Measurements from ENCODE around the gene FN1.

Gene FN1

DNA sequence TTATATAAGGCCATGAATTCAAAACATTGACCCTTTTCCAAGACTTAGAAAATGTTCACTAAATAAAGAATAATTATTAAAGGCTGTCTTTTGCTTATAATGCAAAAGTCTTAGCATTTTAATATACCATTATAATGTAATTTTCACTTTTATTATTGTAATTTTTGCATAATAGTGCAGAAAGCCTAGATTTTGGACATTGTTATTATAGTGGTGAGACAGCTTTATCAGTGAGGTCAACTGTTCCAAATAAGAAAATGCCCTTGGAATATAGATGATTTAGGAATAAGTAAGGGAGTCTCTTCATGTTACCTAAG lies 67.4 kb downstream of the FN1 start:
- Histone ChIP-seq H3K4me1 (ENCODE audit: insufficient read depth, low read length) (no peaks in the 10 kb centered on the region), H3K27me3 (ENCODE audit: insufficient read depth, low read length, poor library complexity) (no peaks in the 10 kb centered on the region), H3K4me3 (ENCODE audit: low read depth in 1 of 2, low read length in 2 of 2) (no peak overlapping the region), H3K9me3 (ENCODE audit: insufficient read depth, low read length, severe bottlenecking) (no peaks in the 10 kb centered on the region), H3K27ac (ENCODE audit: low read length) (no peak overlapping the region), H3K9ac (ENCODE audit: low read depth, low read length) (no peak overlapping the region), H4K20me1 (ENCODE audit: insufficient read depth, low read length) (no peaks in the 10 kb centered on the region), H3K79me2 (ENCODE audit: insufficient read depth, low read length) (no peaks in the 10 kb centered on the region), H3K4me2 (ENCODE audit: insufficient read depth, low read length) (no peak overlapping the region), H3K36me3 (ENCODE audit: insufficient read depth, low read length) (no peaks in the 10 kb centered on the region; the same call in 1 of the 2 replicates), H2AFZ (ENCODE audit: low read depth, low read length) (no peak overlapping the region)
- DNase-seq = no peak
- TF ChIP-seq, protein P1, sequence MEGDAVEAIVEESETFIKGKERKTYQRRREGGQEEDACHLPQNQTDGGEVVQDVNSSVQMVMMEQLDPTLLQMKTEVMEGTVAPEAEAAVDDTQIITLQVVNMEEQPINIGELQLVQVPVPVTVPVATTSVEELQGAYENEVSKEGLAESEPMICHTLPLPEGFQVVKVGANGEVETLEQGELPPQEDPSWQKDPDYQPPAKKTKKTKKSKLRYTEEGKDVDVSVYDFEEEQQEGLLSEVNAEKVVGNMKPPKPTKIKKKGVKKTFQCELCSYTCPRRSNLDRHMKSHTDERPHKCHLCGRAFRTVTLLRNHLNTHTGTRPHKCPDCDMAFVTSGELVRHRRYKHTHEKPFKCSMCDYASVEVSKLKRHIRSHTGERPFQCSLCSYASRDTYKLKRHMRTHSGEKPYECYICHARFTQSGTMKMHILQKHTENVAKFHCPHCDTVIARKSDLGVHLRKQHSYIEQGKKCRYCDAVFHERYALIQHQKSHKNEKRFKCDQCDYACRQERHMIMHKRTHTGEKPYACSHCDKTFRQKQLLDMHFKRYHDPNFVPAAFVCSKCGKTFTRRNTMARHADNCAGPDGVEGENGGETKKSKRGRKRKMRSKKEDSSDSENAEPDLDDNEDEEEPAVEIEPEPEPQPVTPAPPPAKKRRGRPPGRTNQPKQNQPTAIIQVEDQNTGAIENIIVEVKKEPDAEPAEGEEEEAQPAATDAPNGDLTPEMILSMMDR (IDR thresholded peaks at IDR 0.05; ENCODE audit: borderline replicate concordance, extremely low read depth, low read length, poor library complexity, severe bottlenecking) = no peak
- TF ChIP-seq EZH2 (IDR thresholded peaks at IDR 0.05; ENCODE audit: borderline replicate concordance, low read depth, low read length, severe bottlenecking) = no peak
- ATAC-seq (ENCODE audit: insufficient read depth, low read depth) = no peak

DNA sequence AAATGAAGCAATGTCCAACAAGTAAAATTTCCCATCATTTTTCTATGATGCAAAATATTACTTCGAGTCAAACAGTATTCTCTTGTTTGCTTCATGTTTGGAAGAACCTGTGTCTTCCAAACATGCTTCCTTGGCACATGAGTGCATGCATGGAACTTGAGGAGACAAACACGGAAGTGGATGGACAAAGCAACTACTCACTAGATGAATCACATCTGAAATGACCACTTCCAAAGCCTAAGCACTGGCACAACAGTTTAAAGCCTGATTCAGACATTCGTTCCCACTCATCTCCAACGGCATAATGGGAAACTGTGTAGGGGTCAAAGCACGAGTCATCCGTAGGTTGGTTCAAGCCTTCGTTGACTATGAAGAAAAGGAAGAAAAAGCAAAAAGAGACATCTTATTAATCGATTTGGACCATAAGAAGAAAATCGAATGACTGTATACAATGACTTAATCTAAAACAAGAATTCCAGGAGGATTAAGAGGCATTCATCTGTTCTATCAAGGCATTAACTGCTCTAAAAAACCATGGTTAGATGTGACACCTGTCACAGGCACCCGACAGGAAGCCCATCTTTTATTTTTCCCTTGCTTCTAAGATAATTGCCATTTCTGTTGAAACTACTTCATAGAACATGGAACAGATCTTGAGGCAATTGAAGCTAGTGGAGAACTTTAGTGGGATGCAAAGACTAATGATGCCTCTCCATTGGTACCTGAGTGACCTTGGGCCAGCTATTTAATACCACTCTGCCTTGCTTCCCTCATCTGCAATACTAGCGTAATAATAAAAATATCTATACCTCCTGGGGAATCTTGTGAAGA lies 68.0 kb downstream of the FN1 start:
- Histone ChIP-seq H3K4me3 (ENCODE audit: low read depth in 1 of 2, low read length in 2 of 2) (no peak overlapping the region), H2AFZ (ENCODE audit: low read depth, low read length) (no peak overlapping the region), H3K36me3 (ENCODE audit: insufficient read depth, low read length) (no peaks in the 10 kb centered on the region; the same call in 1 of the 2 replicates), H3K9ac (ENCODE audit: low read depth, low read length) (no peak overlapping the region), H3K79me2 (ENCODE audit: insufficient read depth, low read length) (no peaks in the 10 kb centered on the region), H4K20me1 (ENCODE audit: insufficient read depth, low read length) (no peaks in the 10 kb centered on the region), H3K4me1 (ENCODE audit: insufficient read depth, low read length) (no peaks in the 10 kb centered on the region), H3K9me3 (ENCODE audit: insufficient read depth, low read length, severe bottlenecking) (no peaks in the 10 kb centered on the region), H3K27me3 (ENCODE audit: insufficient read depth, low read length, poor library complexity) (no peaks in the 10 kb centered on the region), H3K27ac (ENCODE audit: low read length) (no peak overlapping the region), H3K4me2 (ENCODE audit: insufficient read depth, low read length) (no peak overlapping the region)
- DNase-seq (no peak), ATAC-seq (ENCODE audit: insufficient read depth, low read depth) (no peak)
- no peak for TF ChIP-seq EZH2 (IDR thresholded peaks at IDR 0.05; ENCODE audit: borderline replicate concordance, low read depth, low read length, severe bottlenecking)
- TF ChIP-seq, protein P1 (IDR thresholded peaks at IDR 0.05; ENCODE audit: borderline replicate concordance, extremely low read depth, low read length, poor library complexity, severe bottlenecking) = no peak

DNA sequence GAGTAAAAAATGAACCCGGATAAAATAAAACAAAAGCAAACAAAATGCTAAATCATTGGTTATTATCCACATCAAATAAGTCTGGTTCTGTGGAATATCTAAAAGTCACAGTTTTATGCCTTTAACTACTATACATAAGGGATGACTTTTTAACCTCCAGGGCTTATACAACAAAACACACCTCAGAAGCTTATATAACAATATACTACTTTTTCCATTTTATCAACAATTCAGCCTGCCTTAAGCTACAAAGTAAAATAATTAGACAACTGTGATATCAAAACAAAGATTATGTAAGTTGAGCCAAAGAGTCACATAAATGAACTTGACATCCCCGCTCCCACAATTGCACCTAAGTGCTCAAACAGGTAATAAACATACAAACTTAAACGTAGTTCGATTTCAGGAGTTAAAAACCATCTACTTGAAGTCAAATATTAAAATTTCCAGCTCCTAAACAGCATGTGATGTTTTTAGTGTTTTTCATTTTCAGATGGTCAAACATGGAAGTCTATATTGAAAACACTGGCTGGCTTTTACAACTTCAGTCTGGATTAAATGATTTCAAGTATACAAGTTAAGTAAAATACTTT lies 69.3 kb downstream of the FN1 start:
- Histone ChIP-seq H3K4me1 (ENCODE audit: insufficient read depth, low read length) (no peaks in the 10 kb centered on the region), H3K4me3 (ENCODE audit: low read depth in 1 of 2, low read length in 2 of 2) (no peak overlapping the region), H3K27me3 (ENCODE audit: insufficient read depth, low read length, poor library complexity) (no peaks in the 10 kb centered on the region), H3K9ac (ENCODE audit: low read depth, low read length) (no peak overlapping the region), H3K36me3 (ENCODE audit: insufficient read depth, low read length) (peaks cover 7% of the 10 kb centered on the region; the same call in 1 of the 2 replicates), H3K4me2 (ENCODE audit: insufficient read depth, low read length) (no peak overlapping the region), H3K9me3 (ENCODE audit: insufficient read depth, low read length, severe bottlenecking) (no peaks in the 10 kb centered on the region), H2AFZ (ENCODE audit: low read depth, low read length) (no peak overlapping the region), H4K20me1 (ENCODE audit: insufficient read depth, low read length) (no peaks in the 10 kb centered on the region), H3K27ac (ENCODE audit: low read length) (no peak overlapping the region), H3K79me2 (ENCODE audit: insufficient read depth, low read length) (no peaks in the 10 kb centered on the region)
- ATAC-seq (ENCODE audit: insufficient read depth, low read depth) (no peak), DNase-seq (no peak)
- TF ChIP-seq, protein P1 (IDR thresholded peaks at IDR 0.05; ENCODE audit: borderline replicate concordance, extremely low read depth, low read length, poor library complexity, severe bottlenecking) = no peak
- no peak for TF ChIP-seq EZH2 (IDR thresholded peaks at IDR 0.05; ENCODE audit: borderline replicate concordance, low read depth, low read length, severe bottlenecking)
